ENCODE measurements around the gene ZNF776.

DNA sequence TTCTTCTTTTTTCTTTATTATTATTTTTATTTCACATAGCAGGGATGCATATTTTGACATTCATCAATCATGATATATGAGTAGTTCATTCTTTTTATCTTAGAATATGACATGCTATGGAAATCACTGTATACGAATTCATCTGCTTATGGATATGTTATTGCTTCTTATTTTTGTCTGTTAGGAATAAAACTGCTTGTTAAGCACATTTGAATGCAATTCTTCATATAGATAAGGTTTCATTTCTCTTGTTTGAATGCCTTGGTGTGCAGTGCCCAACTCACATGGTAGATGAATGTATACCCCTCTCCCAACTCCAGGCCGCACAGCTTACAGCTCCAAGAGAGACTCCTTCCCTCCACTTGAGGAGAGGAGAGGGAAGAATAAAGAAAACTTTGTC lies 11.3 kb downstream of the ZNF776 start:
- TF ChIP-seq, protein P1, sequence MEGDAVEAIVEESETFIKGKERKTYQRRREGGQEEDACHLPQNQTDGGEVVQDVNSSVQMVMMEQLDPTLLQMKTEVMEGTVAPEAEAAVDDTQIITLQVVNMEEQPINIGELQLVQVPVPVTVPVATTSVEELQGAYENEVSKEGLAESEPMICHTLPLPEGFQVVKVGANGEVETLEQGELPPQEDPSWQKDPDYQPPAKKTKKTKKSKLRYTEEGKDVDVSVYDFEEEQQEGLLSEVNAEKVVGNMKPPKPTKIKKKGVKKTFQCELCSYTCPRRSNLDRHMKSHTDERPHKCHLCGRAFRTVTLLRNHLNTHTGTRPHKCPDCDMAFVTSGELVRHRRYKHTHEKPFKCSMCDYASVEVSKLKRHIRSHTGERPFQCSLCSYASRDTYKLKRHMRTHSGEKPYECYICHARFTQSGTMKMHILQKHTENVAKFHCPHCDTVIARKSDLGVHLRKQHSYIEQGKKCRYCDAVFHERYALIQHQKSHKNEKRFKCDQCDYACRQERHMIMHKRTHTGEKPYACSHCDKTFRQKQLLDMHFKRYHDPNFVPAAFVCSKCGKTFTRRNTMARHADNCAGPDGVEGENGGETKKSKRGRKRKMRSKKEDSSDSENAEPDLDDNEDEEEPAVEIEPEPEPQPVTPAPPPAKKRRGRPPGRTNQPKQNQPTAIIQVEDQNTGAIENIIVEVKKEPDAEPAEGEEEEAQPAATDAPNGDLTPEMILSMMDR (conservative IDR thresholded peaks at IDR 0.05; ENCODE audit: low read depth, low read length), result no peak
- no peak for TF ChIP-seq EZH2 (IDR thresholded peaks at IDR 0.05; ENCODE audit: low read length, unreplicated experiment)
